ENCODE measurements around the gene TSC22D1.
A peak's percentile ranks its signal among the peaks of the same experiment; 100 is the strongest.

TSC22D1 gene

DNA sequence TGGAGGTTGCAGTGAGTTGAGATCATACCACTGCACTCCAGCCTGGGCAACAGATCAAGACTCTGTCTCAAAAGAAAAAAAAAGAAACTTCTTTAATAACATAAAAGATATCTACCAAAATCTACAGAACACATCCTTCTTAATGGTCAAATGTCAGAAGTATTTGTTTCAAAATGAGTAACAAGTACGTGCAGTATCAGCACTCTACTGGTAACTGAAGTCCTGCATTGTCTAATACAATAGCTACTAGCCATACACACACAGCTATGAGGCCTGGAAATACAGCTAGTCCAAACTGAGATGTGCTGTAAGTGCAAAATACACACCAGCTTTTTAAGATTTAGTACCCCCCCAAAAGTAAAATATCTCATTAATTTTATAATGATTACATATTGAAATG, 88.1 kb downstream of the TSC22D1 start:
- no peaks in the 10 kb centered on the region for H3K27me3 ChIP-seq (replicated peaks; ENCODE audit: insufficient read depth, low read length)
- H2AFZ ChIP-seq (ENCODE audit: low read length): no peak overlapping the region

DNA sequence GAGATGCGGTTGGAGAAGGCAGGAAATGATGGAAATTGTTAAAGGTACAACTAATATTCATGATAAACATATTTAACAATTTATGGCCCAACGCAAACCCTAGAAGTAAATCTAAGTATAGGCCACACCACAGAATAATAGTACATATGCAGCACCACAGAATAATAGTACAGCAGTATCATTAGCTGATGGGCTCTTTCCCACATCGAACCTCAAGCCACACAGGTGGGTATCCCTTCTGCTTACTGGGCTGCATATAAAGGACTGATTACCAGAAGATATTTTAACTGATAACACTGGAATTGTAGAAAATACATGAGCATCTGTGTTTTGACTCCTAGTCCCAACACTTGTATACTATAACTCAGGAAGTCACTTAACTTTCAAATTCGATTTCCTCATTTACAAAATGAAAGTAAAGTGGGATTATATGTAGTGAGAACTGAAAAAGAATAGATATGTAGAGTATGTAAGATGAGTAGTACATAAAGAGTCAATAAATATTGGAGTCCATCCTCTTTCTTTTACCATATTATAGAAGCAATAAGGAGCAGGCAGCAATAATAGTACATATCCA, 91.5 kb downstream of the TSC22D1 start:
- peak; percentile 10 for DNase-seq
- H2AFZ ChIP-seq (ENCODE audit: low read length): no peak overlapping the region

More for the DNA sequence above, 88.1 kb downstream of the TSC22D1 start:
- TF ChIP-seq CTCF (IDR thresholded peaks at IDR 0.05; ENCODE audit: low read length) (no peak), EZH2 (optimal IDR thresholded peaks at IDR 0.05; ENCODE audit: low read depth, low read length) (no peak), EZH2phosphoT487 (IDR thresholded peaks at IDR 0.05; ENCODE audit: low read length) (no peak)
- H3K4me1 ChIP-seq (ENCODE audit: low read length): peaks cover 4% of the 10 kb centered on the region; the same call in 1 of the 2 replicates
- H3K27ac ChIP-seq (ENCODE audit: low read length): no peak overlapping the region
- H4K20me1 ChIP-seq (ENCODE audit: insufficient read depth, low read length): no peaks in the 10 kb centered on the region
- no peaks in the 10 kb centered on the region for H3K9me3 ChIP-seq (replicated peaks; ENCODE audit: insufficient read depth, low read length)
- H3F3A ChIP-seq (ENCODE audit: insufficient read depth, low read length): no peaks in the 10 kb centered on the region
- DNase-seq: no peak
- H3K9ac ChIP-seq (ENCODE audit: low read length): no peak overlapping the region
- H3K9me2 ChIP-seq (replicated peaks; ENCODE audit: insufficient read depth, low read length): no peaks in the 10 kb centered on the region
- H3K36me3 ChIP-seq (replicated peaks; ENCODE audit: insufficient read depth, low read length): no peaks in the 10 kb centered on the region
- H3K4me3 ChIP-seq (ENCODE audit: low read length): no peak overlapping the region
- H3K4me2 ChIP-seq (ENCODE audit: low read depth, low read length): no peak overlapping the region
- no peaks in the 10 kb centered on the region for H3K79me2 ChIP-seq (ENCODE audit: low read length)

DNA sequence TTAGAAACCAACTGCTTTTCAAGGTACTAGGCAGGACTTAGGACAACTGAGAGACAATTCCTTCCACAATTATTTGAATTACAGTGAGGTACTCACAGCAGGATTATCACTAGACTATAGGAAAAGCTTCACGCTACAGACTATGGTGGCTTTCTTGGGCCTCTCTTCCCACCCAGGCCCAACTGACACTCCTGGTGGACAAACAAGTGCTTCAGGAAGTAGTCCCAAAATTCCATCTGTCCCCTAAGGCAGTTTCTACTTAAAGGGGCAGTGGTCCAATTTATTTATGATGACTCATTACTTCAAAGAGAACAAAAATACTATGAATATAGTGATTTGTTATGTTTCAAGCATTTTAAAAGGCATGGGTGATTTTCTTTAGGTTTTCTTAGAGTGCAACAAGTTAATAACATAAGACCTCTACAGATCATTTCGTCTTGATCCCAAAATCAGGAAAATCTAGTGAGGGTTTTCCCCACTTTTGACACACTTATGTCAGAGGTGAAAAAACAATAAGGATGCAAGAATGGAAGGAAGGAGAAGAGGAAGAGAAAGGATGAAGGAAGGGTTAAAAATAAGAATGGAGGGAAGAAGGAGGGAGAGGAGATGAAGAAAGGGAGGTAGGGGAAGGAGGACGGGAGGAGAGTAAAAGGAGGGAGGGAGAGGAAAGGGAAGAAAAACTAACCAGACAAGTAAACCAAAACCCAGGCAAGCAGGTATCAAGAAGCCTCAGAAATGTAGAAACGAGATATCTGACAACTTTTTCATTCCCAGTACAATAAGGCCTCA, 101.8 kb downstream of the TSC22D1 start:
- H3F3A ChIP-seq (ENCODE audit: insufficient read depth, low read length): no peaks in the 10 kb centered on the region
- H3K9me2 ChIP-seq (replicated peaks; ENCODE audit: insufficient read depth, low read length): no peaks in the 10 kb centered on the region
- no peak overlapping the region for H3K4me2 ChIP-seq (ENCODE audit: low read depth, low read length)

More for the DNA sequence above, 91.5 kb downstream of the TSC22D1 start:
- H3K9me3 ChIP-seq (replicated peaks; ENCODE audit: insufficient read depth, low read length): no peaks in the 10 kb centered on the region
- no peaks in the 10 kb centered on the region for H3K36me3 ChIP-seq (replicated peaks; ENCODE audit: insufficient read depth, low read length)
- no peaks in the 10 kb centered on the region for H3K9me2 ChIP-seq (replicated peaks; ENCODE audit: insufficient read depth, low read length)
- no peaks in the 10 kb centered on the region for H4K20me1 ChIP-seq (ENCODE audit: insufficient read depth, low read length)
- peaks cover 4% of the 10 kb centered on the region; the same call in 1 of the 2 replicates for H3K4me1 ChIP-seq (ENCODE audit: low read length)
- no peaks in the 10 kb centered on the region for H3F3A ChIP-seq (ENCODE audit: insufficient read depth, low read length)
- no peaks in the 10 kb centered on the region for H3K27me3 ChIP-seq (replicated peaks; ENCODE audit: insufficient read depth, low read length)
- TF ChIP-seq CTCF (IDR thresholded peaks at IDR 0.05; ENCODE audit: low read length): no peak
- TF ChIP-seq EZH2phosphoT487 (IDR thresholded peaks at IDR 0.05; ENCODE audit: low read length): no peak
- TF ChIP-seq EZH2 (optimal IDR thresholded peaks at IDR 0.05; ENCODE audit: low read depth, low read length): no peak
- H3K4me3 ChIP-seq (ENCODE audit: low read length): peak overlapping the region; percentile 26; the same call in 1 of the 2 replicates
- no peak overlapping the region for H3K27ac ChIP-seq (ENCODE audit: low read length)
- H3K4me2 ChIP-seq (ENCODE audit: low read depth, low read length): peak overlapping the region; percentile 48; the same call in 1 of the 2 replicates
- H3K79me2 ChIP-seq (ENCODE audit: low read length): no peaks in the 10 kb centered on the region
- H3K9ac ChIP-seq (ENCODE audit: low read length): no peak overlapping the region

More for the DNA sequence above, 101.8 kb downstream of the TSC22D1 start:
- no peak overlapping the region for H3K27ac ChIP-seq (ENCODE audit: low read length)
- TF ChIP-seq EZH2 (optimal IDR thresholded peaks at IDR 0.05; ENCODE audit: low read depth, low read length): no peak
- TF ChIP-seq EZH2phosphoT487 (IDR thresholded peaks at IDR 0.05; ENCODE audit: low read length): no peak
- H2AFZ ChIP-seq (ENCODE audit: low read length): no peak overlapping the region
- H3K4me1 ChIP-seq (ENCODE audit: low read length): no peaks in the 10 kb centered on the region
- H3K27me3 ChIP-seq (replicated peaks; ENCODE audit: insufficient read depth, low read length): no peaks in the 10 kb centered on the region
- no peak for DNase-seq
- H3K9me3 ChIP-seq (replicated peaks; ENCODE audit: insufficient read depth, low read length): no peaks in the 10 kb centered on the region
- H3K36me3 ChIP-seq (replicated peaks; ENCODE audit: insufficient read depth, low read length): no peaks in the 10 kb centered on the region
- no peaks in the 10 kb centered on the region for H3K79me2 ChIP-seq (ENCODE audit: low read length)
- H3K4me3 ChIP-seq (ENCODE audit: low read length): no peak overlapping the region
- H3K9ac ChIP-seq (ENCODE audit: low read length): no peak overlapping the region
- no peaks in the 10 kb centered on the region for H4K20me1 ChIP-seq (ENCODE audit: insufficient read depth, low read length)

All from MM.1S (cell line).